Lung (tissue), 12 donors: ENCODE data around the gene PRKCH. TPM values are rescaled to one million over a fixed set of nuclear protein-coding genes. Genes with fewer than 3 reads are reported as not detected.

Source experiments
- ATAC-seq: fragments of 200-7000 bp; cut with Tn5 transposase; one replicate; pipeline ENCODE4 v1.9.1; 2020; ENCODE audit warnings: moderate number of reproducible peaks; ENCODE audit not compliant: insufficient read depth, low FRiP score
- DNase-seq, 3 donors: peaks; one replicate each; pipeline ENCODE4 v3.0.0-alpha.2; 2013 to 2017
- H3K27ac ChIP-seq, 2 donors: one replicate each; pipeline ENCODE4 v1.5.1; 2013; ENCODE audit warnings: mild to moderate bottlenecking in 2 of 2, moderate library complexity in 2 of 2, control low read depth in 1 of 2, inconsistent platforms in 1 of 2, low read depth in 1 of 2, low read length in 1 of 2
- H3K27me3 ChIP-seq, 3 donors: one replicate each; pipeline ENCODE4 v1.5.1; 2013; ENCODE audit warnings: low read length in 2 of 3; ENCODE audit not compliant: control insufficient read depth in 3 of 3, insufficient read depth in 3 of 3
- H3K36me3 ChIP-seq, 4 donors: one replicate each; pipeline ENCODE4 v1.5.1; 2013; ENCODE audit warnings: low read length in 4 of 4, mild to moderate bottlenecking in 1 of 4, moderate library complexity in 1 of 4; ENCODE audit not compliant: control insufficient read depth in 4 of 4, insufficient read depth in 4 of 4
- H3K4me1 ChIP-seq, 5 donors: one replicate each; pipeline ENCODE4 v1.5.1; 2013; ENCODE audit warnings: low read length in 5 of 5, mild to moderate bottlenecking in 2 of 5, moderate library complexity in 1 of 5; ENCODE audit not compliant: control insufficient read depth in 5 of 5, insufficient read depth in 5 of 5
- H3K4me3 ChIP-seq: one replicate; pipeline ENCODE4 v1.5.1; 2013; ENCODE audit warnings: mild to moderate bottlenecking, control low read depth, moderate library complexity
- H3K9ac ChIP-seq, 2 donors: one replicate each; pipeline ENCODE4 v1.5.1; 2013; ENCODE audit warnings: low read length in 2 of 2, control low read depth in 1 of 2; ENCODE audit not compliant: insufficient read depth in 1 of 2
- H3K9me3 ChIP-seq, 4 donors: one replicate each; pipeline ENCODE4 v1.5.1; 2013; ENCODE audit warnings: low read length in 3 of 4, mild to moderate bottlenecking in 1 of 4, moderate library complexity in 1 of 4; ENCODE audit not compliant: control insufficient read depth in 4 of 4, insufficient read depth in 3 of 4
- WGBS, 2 donors: extraction: QIAGEN DNeasy Blood & Tissue Kit; methylation state at CpG; one replicate each; pipeline ENCODE4 v1.1.7; 2013; 5-methylcytosine and 5-hydroxymethylcytosine counted together
- polyA plus RNA-seq, 2 donors: library from polyadenylated mRNA; stranded (reverse); fragments of 200-250 nt; gene quantifications; one replicate each; pipeline ENCODE4 v1.2.1, GENCODE V29; 2013
- total RNA-seq, 2 donors: library from RNA; depleted of rRNA in 1 of 2; stranded (reverse); fragments of >200 nt in 1 of 2; gene quantifications; one replicate each; pipeline ENCODE4 v1.2.1, GENCODE V29; 2014 to 2021
- TF ChIP-seq, protein P1 (sequence below): IDR thresholded peaks from 2 replicates; pipeline ENCODE4 v1.5.1; 2012; ENCODE audit warnings: mild to moderate bottlenecking; ENCODE audit errors: control extremely low read depth, extremely low read depth
- donor health status: control.
- donor health status: control.
- donor health status: Bipolar disorder and iron deficiency.
- donor health status: healthy.
- donor health status: DM: yes; HTN: yes; CAD: no.

Gene PRKCH
- total and polyA plus RNA-seq, 4 donors: 12.9 to 126 (median 51.4) TPM

DNA sequence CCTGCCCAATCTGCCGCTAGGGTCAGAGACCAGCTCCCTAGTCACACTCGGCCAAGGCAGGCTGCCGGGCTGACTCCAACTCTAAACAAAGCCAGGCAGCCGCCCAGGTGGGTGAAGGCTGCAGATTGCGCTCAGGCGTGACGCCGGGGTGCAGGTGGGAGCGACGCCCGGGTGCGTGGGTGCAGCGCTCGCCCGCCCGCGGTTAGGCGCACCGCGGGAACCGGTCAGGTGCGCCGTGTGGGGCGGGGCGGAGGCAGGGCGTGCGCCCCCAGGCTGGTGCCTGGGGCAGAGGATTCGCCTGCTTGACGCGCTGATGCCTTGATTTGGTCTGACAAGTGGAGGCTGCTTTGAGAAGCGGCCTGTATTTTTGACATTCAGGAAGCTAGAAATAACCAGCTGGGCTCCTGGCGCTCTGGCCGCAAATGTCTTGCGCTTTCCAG is 247.2 kb downstream of the PRKCH start:
- no peaks in the 10 kb centered on the region for H3K36me3 ChIP-seq
- ATAC-seq (no peak), DNase-seq (peak in 1 of 3 donors; percentile 41)
- peak overlapping the region; percentile 51 to 74 for H3K27ac ChIP-seq
- no peaks in the 10 kb centered on the region for H3K27me3 ChIP-seq
- peaks cover 0 to 21% (median 16%) of the 10 kb centered on the region in 5 donors for H3K4me1 ChIP-seq
- WGBS, 2 donors: 21 to 38% methylated on average over 30 to 34 of the region's 34 CpGs
- no peaks in the 10 kb centered on the region for H3K9me3 ChIP-seq
- H3K9ac ChIP-seq: no peak overlapping the region
- TF ChIP-seq, protein P1, sequence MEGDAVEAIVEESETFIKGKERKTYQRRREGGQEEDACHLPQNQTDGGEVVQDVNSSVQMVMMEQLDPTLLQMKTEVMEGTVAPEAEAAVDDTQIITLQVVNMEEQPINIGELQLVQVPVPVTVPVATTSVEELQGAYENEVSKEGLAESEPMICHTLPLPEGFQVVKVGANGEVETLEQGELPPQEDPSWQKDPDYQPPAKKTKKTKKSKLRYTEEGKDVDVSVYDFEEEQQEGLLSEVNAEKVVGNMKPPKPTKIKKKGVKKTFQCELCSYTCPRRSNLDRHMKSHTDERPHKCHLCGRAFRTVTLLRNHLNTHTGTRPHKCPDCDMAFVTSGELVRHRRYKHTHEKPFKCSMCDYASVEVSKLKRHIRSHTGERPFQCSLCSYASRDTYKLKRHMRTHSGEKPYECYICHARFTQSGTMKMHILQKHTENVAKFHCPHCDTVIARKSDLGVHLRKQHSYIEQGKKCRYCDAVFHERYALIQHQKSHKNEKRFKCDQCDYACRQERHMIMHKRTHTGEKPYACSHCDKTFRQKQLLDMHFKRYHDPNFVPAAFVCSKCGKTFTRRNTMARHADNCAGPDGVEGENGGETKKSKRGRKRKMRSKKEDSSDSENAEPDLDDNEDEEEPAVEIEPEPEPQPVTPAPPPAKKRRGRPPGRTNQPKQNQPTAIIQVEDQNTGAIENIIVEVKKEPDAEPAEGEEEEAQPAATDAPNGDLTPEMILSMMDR: no peak
- no peak overlapping the region for H3K4me3 ChIP-seq

DNA sequence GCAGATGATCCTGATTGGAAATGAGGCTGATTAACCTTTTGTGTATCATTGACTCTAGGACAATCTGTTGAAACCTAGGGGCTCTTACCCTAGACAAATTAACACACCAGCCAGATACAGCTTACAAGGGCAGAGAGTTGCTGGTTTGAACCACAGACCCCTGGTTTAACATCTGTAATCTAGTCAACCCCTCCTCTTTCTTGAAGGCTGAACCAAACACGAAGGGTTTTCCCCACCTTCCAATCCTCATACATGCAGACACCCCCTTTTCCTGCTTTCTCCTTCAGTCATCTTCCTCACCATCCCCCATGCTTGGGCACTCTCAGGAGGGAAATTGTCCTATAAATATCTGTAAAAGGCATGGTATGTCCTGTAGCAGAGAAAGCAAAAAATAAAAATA is 247.9 kb downstream of the PRKCH start:
- no peak overlapping the region for H3K4me3 ChIP-seq
- peak overlapping the region; percentile 51 to 74 for H3K27ac ChIP-seq
- ATAC-seq: no peak
- 30 to 56% methylated on average over 1 of the region's 1 CpG for WGBS, 2 donors
- H3K36me3 ChIP-seq: no peaks in the 10 kb centered on the region
- peaks cover 0 to 24% (median 16%) of the 10 kb centered on the region in 5 donors for H3K4me1 ChIP-seq
- no peaks in the 10 kb centered on the region for H3K27me3 ChIP-seq
- TF ChIP-seq, protein P1: no peak
- DNase-seq: no peak
- no peak overlapping the region for H3K9ac ChIP-seq
- no peaks in the 10 kb centered on the region for H3K9me3 ChIP-seq

DNA sequence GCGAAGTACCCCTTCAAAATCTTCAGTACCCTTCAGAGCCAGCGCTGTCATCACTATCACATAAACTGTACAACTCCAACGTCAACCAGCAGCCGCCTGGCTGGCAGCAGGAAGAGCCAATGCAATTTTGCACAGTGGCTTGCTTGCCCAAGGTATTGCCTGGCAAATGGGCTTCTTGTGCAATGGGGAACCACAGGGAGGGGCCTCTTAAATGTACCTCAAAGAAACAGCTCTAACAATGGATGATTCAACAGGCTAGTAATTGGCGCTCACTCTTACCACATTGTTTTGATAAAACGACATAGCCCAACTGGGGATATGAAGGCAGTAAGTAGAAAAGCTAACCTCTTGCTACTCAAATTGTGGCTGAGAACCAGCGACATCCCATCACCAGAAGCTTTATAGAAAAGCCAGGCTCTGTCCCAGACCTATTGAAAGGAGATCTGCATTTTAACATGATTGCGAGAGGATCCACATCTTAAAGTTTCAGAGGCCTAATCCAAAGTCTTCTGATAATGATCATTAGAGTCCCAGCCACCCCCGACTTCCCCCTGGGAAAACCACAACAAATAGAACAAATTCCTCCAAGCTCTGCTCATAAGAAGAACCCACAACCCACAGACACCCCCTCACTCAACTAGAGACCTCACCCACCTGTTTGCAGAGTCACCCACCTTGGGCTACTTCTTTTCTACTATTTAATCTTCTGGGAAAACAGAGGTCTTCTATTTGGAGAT is 248.6 kb downstream of the PRKCH start:
- Histone ChIP-seq H3K4me3 (no peak overlapping the region), H3K27ac (peak overlapping the region; percentile 10 to 74), H3K27me3 (no peaks in the 10 kb centered on the region), H3K36me3 (no peaks in the 10 kb centered on the region), H3K9me3 (no peaks in the 10 kb centered on the region), H3K4me1 (peaks cover 0 to 24% (median 16%) of the 10 kb centered on the region in 5 donors), H3K9ac (no peak overlapping the region)
- TF ChIP-seq, protein P1: no peak
- no peak for DNase-seq
- WGBS, 2 donors: 33 to 51% methylated on average over 9 of the region's 9 CpGs
- ATAC-seq: peak; percentile 36
